A673 (cell line): Measurements from ENCODE around the gene ALOX15.

Experiments
- CTCF ChIP-seq: fragments of 300-800, 200-600 bp; sonication (generic); conservative IDR thresholded peaks from 2 replicates; pipeline ENCODE4 v1.5.1; 2017; ENCODE audit warnings: low read depth, mild to moderate bottlenecking, antibody characterized with exemption, low read length, moderate library complexity, mixed read lengths
- EZH2 ChIP-seq: fragments of 200-600 bp; sonication (generic); IDR thresholded peaks from 2 replicates; pipeline ENCODE4 v1.6.1; 2017; ENCODE audit warnings: borderline replicate concordance, low read depth, mild to moderate bottlenecking, mixed read lengths, antibody characterized with exemption, low read length; ENCODE audit not compliant: poor library complexity, severe bottlenecking

GRCh38 chr17:4605826-4606225 lies 35.7 kb downstream of the ALOX15 start:
- TF ChIP-seq CTCF (no peak), EZH2 (no peak)
